GM12878 (cell line): Measurements from ENCODE around the gene NDUFV2. TPM values are rescaled to one million over a fixed set of nuclear protein-coding genes. Genes with fewer than 3 reads are reported as not detected.

ENCODE experiments used
- ATAC-seq: fragments of 200-7000 bp; cut with Tn5 transposase; 3 replicates; pipeline ENCODE4 v1.9.1; 2020; ENCODE audit warnings: mild to moderate bottlenecking, moderate library complexity
- BruUV-seq: library from RNA; stranded (reverse); fragments of 400-500 nt; replicated peaks from 2 replicates; lab custom pipeline; 2021; lab: Mats Ljungman, UMichigan
- CTCF ChIA-PET: fragments of 300-600 bp; sonication (Branson Sonifier 250); formaldehyde crosslinking; extraction: SDS; loops from one replicate; lab custom pipeline; 2021; ENCODE audit warnings: inconsistent platforms; lab: Yijun Ruan, JAX
- POLR2A ChIA-PET: fragments of 350-600 bp; formaldehyde crosslinking; extraction: SDS; loops from one replicate; lab custom pipeline; 2021; ENCODE audit warnings: inconsistent platforms; lab: Charles Lee
- RAD21 ChIA-PET: fragments of 300-600 bp; sonication (Branson Sonifier 250); formaldehyde crosslinking; loops from one replicate; lab custom pipeline; 2023; ENCODE audit warnings: antibody characterized with exemption; ENCODE audit not compliant: unreplicated experiment; lab: Charles Lee
- SMC1A ChIA-PET: fragments of 300-600 bp; sonication (Branson Sonifier 250); formaldehyde crosslinking; loops from one replicate; lab custom pipeline; 2023; ENCODE audit not compliant: unreplicated experiment, uncharacterized antibody; lab: Charles Lee
- DNase-seq: peaks from one replicate; pipeline ENCODE4 v3.0.0-alpha.2; 2011; ENCODE audit warnings: low read depth, low spot score
- FAIRE-seq: peaks from 3 replicates; lab custom pipeline; 2011; peaks lifted over from hg19 to GRCh38; lab: Jason Lieb, UNC
- H2AFZ ChIP-seq: 2 replicates; pipeline ENCODE4 v1.6.0; 2011; ENCODE audit warnings: low read depth, low read length, control low read depth; ENCODE audit not compliant: control insufficient read depth
- H3K27ac ChIP-seq: 2 replicates; pipeline ENCODE4 v1.5.1; 2011; ENCODE audit warnings: control low read depth; ENCODE audit not compliant: control insufficient read depth, insufficient read depth
- H3K27me3 ChIP-seq, 2 experiments: replicated peaks in 1 of 2; 2 replicates each; pipeline versions ENCODE4 v1.6.0 to v1.6.1; 2011; ENCODE audit warnings: low read length in 1 of 2; ENCODE audit not compliant: control insufficient read depth in 2 of 2, insufficient read depth in 2 of 2
- H3K36me3 ChIP-seq, 2 experiments: 2 replicates each; pipeline ENCODE4 v1.5.1; 2011; ENCODE audit warnings: low read length in 1 of 2; ENCODE audit not compliant: control insufficient read depth in 2 of 2, insufficient read depth in 2 of 2
- H3K4me1 ChIP-seq: 2 replicates; pipeline ENCODE4 v1.6.1; 2011; ENCODE audit warnings: mild to moderate bottlenecking, low read length, moderate library complexity, mixed read lengths; ENCODE audit not compliant: control insufficient read depth, insufficient read depth
- H3K4me2 ChIP-seq: 2 replicates; pipeline ENCODE4 v1.6.0; 2011; ENCODE audit warnings: control low read depth; ENCODE audit not compliant: control insufficient read depth, insufficient read depth
- H3K4me3 ChIP-seq: fragments of 200-600 bp; sonication (generic); 2 replicates; pipeline ENCODE4 v1.5.1; 2016
- H3K79me2 ChIP-seq: 2 replicates; pipeline ENCODE4 v1.6.0; 2011; ENCODE audit warnings: low read length; ENCODE audit not compliant: control insufficient read depth, insufficient read depth
- H3K9ac ChIP-seq: 2 replicates; pipeline ENCODE4 v1.8.0; 2011; ENCODE audit warnings: low read length, control low read depth, mixed read lengths; ENCODE audit not compliant: control insufficient read depth, insufficient read depth
- H3K9me3 ChIP-seq: replicated peaks from 3 replicates; pipeline ENCODE4 v1.5.1; 2011; ENCODE audit warnings: mild to moderate bottlenecking, low read length; ENCODE audit not compliant: control insufficient read depth, insufficient read depth
- H4K20me1 ChIP-seq: 2 replicates; pipeline ENCODE4 v1.6.0; 2011; ENCODE audit not compliant: control insufficient read depth, insufficient read depth
- ASH2L ChIP-seq: fragments of 300-600, 200-600 bp; sonication (generic); IDR thresholded peaks from 2 replicates; pipeline ENCODE4 v1.6.1; 2017; ENCODE audit warnings: low read depth, mild to moderate bottlenecking, borderline replicate concordance
- CHD4 ChIP-seq: fragments of 200-600 bp; sonication (generic); IDR thresholded peaks from 2 replicates; pipeline ENCODE4 v1.6.1; 2016; ENCODE audit warnings: mild to moderate bottlenecking
- CREB1 ChIP-seq: IDR thresholded peaks from 2 replicates; pipeline ENCODE4 v1.6.1; 2012; ENCODE audit warnings: low read depth, mild to moderate bottlenecking, inconsistent platforms
- ETV6 ChIP-seq, 2 experiments: fragments of 450-650 bp in 1 of 2; IDR thresholded peaks in 1 of 2; conservative IDR thresholded peaks in 1 of 2; 2 replicates each; pipeline ENCODE4 v1.6.1; 2014; ENCODE audit warnings: antibody characterized with exemption in 1 of 2, borderline replicate concordance in 1 of 2, low read depth in 1 of 2, mild to moderate bottlenecking in 1 of 2, moderate library complexity in 1 of 2
- FOXM1 ChIP-seq: IDR thresholded peaks from 2 replicates; pipeline ENCODE4 v1.6.1; 2012; ENCODE audit warnings: low read depth, mild to moderate bottlenecking, inconsistent platforms, low read length, moderate library complexity
- MTA3 ChIP-seq: IDR thresholded peaks from 2 replicates; pipeline ENCODE4 v1.6.1; 2012; ENCODE audit warnings: low read length, inconsistent platforms, borderline replicate concordance
- PAX8 ChIP-seq: fragments of 450-650 bp; IDR thresholded peaks from 2 replicates; pipeline ENCODE4 v1.6.1; 2017; ENCODE audit warnings: mild to moderate bottlenecking, moderate library complexity
- ZZZ3 ChIP-seq: IDR thresholded peaks from 2 replicates; pipeline ENCODE4 v1.6.1; 2011; ENCODE audit warnings: low read depth; ENCODE audit not compliant: control insufficient read depth, insufficient read length
- WGBS: methylation state at CpG from one replicate; pipeline ENCODE4 v1.1.6; 2016; ENCODE audit warnings: low lambda C conversion rate; ENCODE audit not compliant: insufficient replicate concordance, insufficient coverage; ENCODE audit errors: missing lambda C conversion rate; 5-methylcytosine and 5-hydroxymethylcytosine counted together
- in situ Hi-C: fragments of 300-500 bp; cut with MboI; formaldehyde crosslinking; loops from 9 replicates; pipeline ENCODE4 v1.14.3; 2018; ENCODE audit warnings: mixed read lengths
- intact Hi-C: fragments of 100-400 bp; cut with micrococcal nuclease; formaldehyde crosslinking; loops from one replicate; pipeline ENCODE4 v1.14.2; 2022; ENCODE audit not compliant: unreplicated experiment
- polyA plus RNA-seq, 11 experiments: library from polyadenylated mRNA; depleted of rRNA in 4 of 11; unstranded in 6 of 11; stranded (reverse) in 5 of 11; fragments of >200 nt; fragmentation: Nextera tagmentation in 4 of 11; fragmentation: Illumina TruSeq in 1 of 11; extraction: Ambion mirVana in 4 of 11; extraction: Trizol in 1 of 11; gene quantifications; 1 replicate in 1 of 11; 2 replicates in 10 of 11; pipeline versions ENCODE4 v1.2.1 to v1.2.3, GENCODE V29; 2011 to 2016; ENCODE audit warnings: inconsistent platforms in 2 of 11, missing spikeins in 2 of 11, low read depth in 1 of 11
- total RNA-seq, 4 experiments: library from RNA; depleted of rRNA in 3 of 4; stranded (reverse); fragments of >200 nt in 3 of 4; fragmentation: Illumina TruSeq in 1 of 4; extraction: Trizol in 1 of 4; gene quantifications; 2 replicates each; pipeline versions ENCODE4 v1.2.1 to v1.2.3, GENCODE V29; 2013 to 2021
- TF ChIP-seq, protein P1 (sequence below): fragments of 450-650 bp; IDR thresholded peaks from 2 replicates; pipeline ENCODE4 v1.6.1; 2017; ENCODE audit warnings: mild to moderate bottlenecking, low read depth, inconsistent platforms; ENCODE audit not compliant: poor library complexity, severe bottlenecking

NDUFV2 gene
- total and polyA plus RNA-seq, 10 of the 15 experiments (the other 5 are each of a cell fraction or from before 2014, with no cell fraction given) = 236 to 590 (median 321) TPM

DNA sequence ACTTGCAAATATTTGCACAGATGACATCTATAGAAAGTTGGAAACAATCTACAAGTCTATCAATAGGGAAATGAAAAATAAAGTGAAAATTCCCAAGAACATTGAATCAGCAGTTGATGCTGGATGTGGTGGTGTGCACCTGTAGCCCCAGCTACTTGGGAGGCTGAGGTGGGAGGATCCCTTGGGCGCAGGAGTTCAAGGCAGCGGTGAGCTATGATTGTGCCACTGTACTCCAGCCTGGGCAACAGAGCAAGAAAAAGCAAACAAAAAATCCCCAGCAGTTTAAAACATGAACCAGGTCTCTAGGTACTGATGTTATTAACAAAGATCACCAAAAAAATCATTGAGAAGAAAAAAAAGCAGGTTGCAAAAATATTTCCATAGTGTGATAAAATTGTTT is 15.4 kb upstream of the NDUFV2 start:
- no peak overlapping the region for H3K9ac ChIP-seq
- H3K79me2 ChIP-seq = no peaks in the 10 kb centered on the region
- TF ChIP-seq CHD4 (no peak), ZZZ3 (no peak), FOXM1 (no peak), CREB1 (no peak), ASH2L (no peak), PAX8 (no peak), MTA3 (no peak), ETV6 (conservative IDR thresholded peaks at IDR 0.05 in 1 of 2, IDR thresholded peaks at IDR 0.05 in 1 of 2; ENCODE audit: borderline replicate concordance in 1 of 2, low read depth in 1 of 2) (no peak)
- TF ChIP-seq, protein P1, sequence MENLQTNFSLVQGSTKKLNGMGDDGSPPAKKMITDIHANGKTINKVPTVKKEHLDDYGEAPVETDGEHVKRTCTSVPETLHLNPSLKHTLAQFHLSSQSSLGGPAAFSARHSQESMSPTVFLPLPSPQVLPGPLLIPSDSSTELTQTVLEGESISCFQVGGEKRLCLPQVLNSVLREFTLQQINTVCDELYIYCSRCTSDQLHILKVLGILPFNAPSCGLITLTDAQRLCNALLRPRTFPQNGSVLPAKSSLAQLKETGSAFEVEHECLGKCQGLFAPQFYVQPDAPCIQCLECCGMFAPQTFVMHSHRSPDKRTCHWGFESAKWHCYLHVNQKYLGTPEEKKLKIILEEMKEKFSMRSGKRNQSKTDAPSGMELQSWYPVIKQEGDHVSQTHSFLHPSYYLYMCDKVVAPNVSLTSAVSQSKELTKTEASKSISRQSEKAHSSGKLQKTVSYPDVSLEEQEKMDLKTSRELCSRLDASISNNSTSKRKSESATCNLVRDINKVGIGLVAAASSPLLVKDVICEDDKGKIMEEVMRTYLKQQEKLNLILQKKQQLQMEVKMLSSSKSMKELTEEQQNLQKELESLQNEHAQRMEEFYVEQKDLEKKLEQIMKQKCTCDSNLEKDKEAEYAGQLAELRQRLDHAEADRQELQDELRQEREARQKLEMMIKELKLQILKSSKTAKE = no peak
- ChIA-PET SMC1A (interaction anchor here (1.5 to 1.9 kb wide), 4 partner anchors 9 to 31 kb away, joined by 4 to 6 read pairs (median 5); no protein-coding TSS in a partner anchor), RAD21 (no interaction called here), CTCF (no interaction called here), POLR2A (no interaction called here)
- ATAC-seq (no peak), FAIRE-seq (no peak), DNase-seq (no peak)
- no peaks in the 10 kb centered on the region for H3K36me3 ChIP-seq
- BruUV-seq = no TSS peak
- intact Hi-C loops (no loop called here), in situ Hi-C loops (no loop called here)
- WGBS = 100% methylated on average over 2 of the region's 2 CpGs
- H3K27ac ChIP-seq = no peak overlapping the region
- H3K4me2 ChIP-seq = no peak overlapping the region
- no peaks in the 10 kb centered on the region for H3K27me3 ChIP-seq
- H4K20me1 ChIP-seq = no peaks in the 10 kb centered on the region
- no peaks in the 10 kb centered on the region for H3K9me3 ChIP-seq
- H3K4me1 ChIP-seq = peaks cover 11% of the 10 kb centered on the region; the same call in 1 of the 2 replicates
- no peak overlapping the region for H3K4me3 ChIP-seq
- H2AFZ ChIP-seq = no peak overlapping the region
